OCI-LY7 (cell line): ENCODE data around the gene PFKM. TPM values are rescaled to one million over a fixed set of nuclear protein-coding genes. Genes with fewer than 3 reads are reported as not detected.
"Not testable (repeated sequence)": the region's sequence is repeated elsewhere in the genome, so short reads cannot be mapped to it uniquely, and the experiment has no call there.

Source experiments
- BruUV-seq: library from RNA; stranded (reverse); fragments of 400-500 nt; replicated peaks from 2 replicates; lab custom pipeline; 2021; lab: Mats Ljungman, UMichigan
- CTCF ChIA-PET: fragments of 300-600 bp; sonication (Branson Sonifier 250); formaldehyde crosslinking; loops from one replicate; lab custom pipeline; 2022; ENCODE audit warnings: antibody characterized with exemption; ENCODE audit not compliant: unreplicated experiment; lab: Charles Lee
- POLR2A ChIA-PET: fragments of 300-600 bp; sonication (Branson Sonifier 250); formaldehyde crosslinking; loops from one replicate; lab custom pipeline; 2022; ENCODE audit warnings: antibody characterized with exemption; lab: Charles Lee
- DNase-seq: peaks from one replicate; pipeline ENCODE4 v3.0.0-alpha.2; 2015; ENCODE audit warnings: low spot score
- H2AFZ ChIP-seq: fragments of 200-600 bp; sonication (generic), shearing (Covaris generic); 2 replicates; pipeline ENCODE4 v1.6.1; 2014; ENCODE audit warnings: mild to moderate bottlenecking, antibody characterized with exemption, low read length, moderate library complexity
- H3K27ac ChIP-seq: fragments of 200-600 bp; sonication (generic); 2 replicates; pipeline ENCODE4 v1.5.1; 2014; ENCODE audit warnings: mixed run types, low read depth, mild to moderate bottlenecking, moderate library complexity, low read length, inconsistent platforms; ENCODE audit not compliant: poor library complexity, severe bottlenecking
- H3K36me3 ChIP-seq: fragments of 200-600 bp; sonication (generic); 2 replicates; pipeline ENCODE4 v1.6.1; 2014; ENCODE audit warnings: mild to moderate bottlenecking, antibody characterized with exemption, low read length, moderate library complexity, mixed read lengths; ENCODE audit not compliant: insufficient read depth
- H3K4me1 ChIP-seq: fragments of 200-600 bp; sonication (generic); 2 replicates; pipeline ENCODE4 v1.5.1; 2014; ENCODE audit warnings: mild to moderate bottlenecking, low read length; ENCODE audit not compliant: insufficient read depth, poor library complexity, severe bottlenecking
- H3K4me2 ChIP-seq: fragments of 200-600 bp; sonication (generic); 2 replicates; pipeline ENCODE4 v1.6.1; 2014; ENCODE audit warnings: mild to moderate bottlenecking, low read length
- H3K4me3 ChIP-seq: fragments of 200-600 bp; sonication (generic); 2 replicates; pipeline ENCODE4 v1.5.1; 2014; ENCODE audit warnings: mild to moderate bottlenecking, low read depth, low read length; ENCODE audit not compliant: poor library complexity, severe bottlenecking
- H3K79me2 ChIP-seq: fragments of 200-600 bp; sonication (generic); 2 replicates; pipeline ENCODE4 v1.6.1; 2016; ENCODE audit warnings: low read depth, mild to moderate bottlenecking, low read length, moderate library complexity, mixed read lengths; ENCODE audit not compliant: insufficient read depth
- H3K9me2 ChIP-seq: fragments of 200-600 bp; sonication (generic); 2 replicates; pipeline ENCODE4 v1.6.1; 2016; ENCODE audit warnings: mild to moderate bottlenecking, low read length, mixed read lengths; ENCODE audit not compliant: insufficient read depth
- H3K9me3 ChIP-seq: fragments of 200-600 bp; sonication (generic); 2 replicates; pipeline ENCODE4 v1.6.1; 2014; ENCODE audit warnings: mild to moderate bottlenecking, mixed run types, low read length, mixed read lengths
- H4K20me1 ChIP-seq: fragments of 200-600 bp; sonication (generic); 2 replicates; pipeline ENCODE4 v1.6.1; 2014; ENCODE audit warnings: mild to moderate bottlenecking, antibody characterized with exemption, low read length, moderate library complexity, mixed read lengths; ENCODE audit not compliant: insufficient read depth
- CTCF ChIP-seq: fragments of 200-600 bp; sonication (generic); conservative IDR thresholded peaks from 2 replicates; pipeline ENCODE4 v1.5.1; 2014; ENCODE audit warnings: mild to moderate bottlenecking, antibody characterized with exemption, low read length, moderate library complexity, mixed read lengths
- EZH2phosphoT487 ChIP-seq: fragments of 200-600 bp; sonication (generic); IDR thresholded peaks from 2 replicates; pipeline ENCODE4 v1.6.1; 2018; ENCODE audit warnings: low read depth, borderline replicate concordance, mild to moderate bottlenecking, mixed run types, antibody characterized with exemption, low read length, moderate library complexity, mixed read lengths
- intact Hi-C: fragments of 100-400 bp; cut with micrococcal nuclease; formaldehyde crosslinking; loops from one replicate; pipeline ENCODE4 v1.10.0; 2022; ENCODE audit not compliant: unreplicated experiment
- total RNA-seq, 2 experiments: library from RNA; depleted of rRNA in 1 of 2; stranded (reverse); fragments of >200 nt in 1 of 2; shearing (Covaris generic) in 1 of 2; gene quantifications; 2 replicates each; pipeline ENCODE4 v1.2.3, GENCODE V29; 2014 to 2022

The PFKM gene
- total RNA-seq, 2 experiments from 2014 or later: 37.4 to 80.1 TPM

- ChIA-PET POLR2A (interaction anchor here (0.6 to 4.7 kb wide), 2 partner anchors 37 to 46 kb away, joined by 3 to 17 read pairs; partner anchors contain the start of gene ASB8), CTCF (no interaction called here)
- BruUV-seq: no TSS peak
- Histone ChIP-seq H3K4me3 (no peak overlapping the region), H2AFZ (no peak overlapping the region), H3K36me3 (no peaks in the 10 kb centered on the region), H3K4me1 (peaks cover 19% of the 10 kb centered on the region), H3K4me2 (no peak overlapping the region), H3K79me2 (no peaks in the 10 kb centered on the region), H3K9me3 (no peaks in the 10 kb centered on the region), H3K9me2 (no peaks in the 10 kb centered on the region), H4K20me1 (no peaks in the 10 kb centered on the region), H3K27ac (no peak overlapping the region)
- no peak for DNase-seq
- intact Hi-C loops: no loop called here
- TF ChIP-seq EZH2phosphoT487: no peak
- TF ChIP-seq CTCF: no peak
Observed at GRCh38 chr12:48110691-48111311, 8.4 kb upstream of the PFKM start.

- H3K9me2 ChIP-seq, intact Hi-C loops, BruUV-seq, POLR2A ChIA-PET, DNase-seq, H3K4me3 ChIP-seq, H3K9me3 ChIP-seq, CTCF ChIA-PET, H4K20me1 ChIP-seq, H3K36me3 ChIP-seq, H3K4me2 ChIP-seq, H3K79me2 ChIP-seq, H3K27ac ChIP-seq, H2AFZ ChIP-seq: not testable (repeated sequence)
- H3K4me1 ChIP-seq: peaks cover 19% of the 10 kb centered on the region
Observed at GRCh38 chr12:48111312-48111693, 7.9 kb upstream of the PFKM start.

- Histone ChIP-seq H3K4me2 (no peak overlapping the region), H4K20me1 (no peaks in the 10 kb centered on the region), H3K27ac (no peak overlapping the region), H3K9me3 (no peaks in the 10 kb centered on the region), H3K4me1 (peaks cover 18% of the 10 kb centered on the region), H3K79me2 (peaks cover 15% of the 10 kb centered on the region; the same call in 1 of the 2 replicates), H3K4me3 (no peak overlapping the region), H3K9me2 (no peaks in the 10 kb centered on the region), H3K36me3 (no peaks in the 10 kb centered on the region; the same call in 1 of the 2 replicates), H2AFZ (no peak overlapping the region)
- intact Hi-C loops: no loop called here
- DNase-seq: no peak
- no peak for TF ChIP-seq CTCF
- TF ChIP-seq EZH2phosphoT487: no peak
- no TSS peak for BruUV-seq
- ChIA-PET POLR2A (no interaction called here), CTCF (no interaction called here)
Observed at GRCh38 chr12:48115957-48116356, 3.2 kb upstream of the PFKM start.
